ENCODE measurements around the gene HNRNPAB.
"Not testable (repeated sequence)": the region's sequence is repeated elsewhere in the genome, so short reads cannot be mapped to it uniquely, and the experiment has no call there.

The HNRNPAB gene

DNA sequence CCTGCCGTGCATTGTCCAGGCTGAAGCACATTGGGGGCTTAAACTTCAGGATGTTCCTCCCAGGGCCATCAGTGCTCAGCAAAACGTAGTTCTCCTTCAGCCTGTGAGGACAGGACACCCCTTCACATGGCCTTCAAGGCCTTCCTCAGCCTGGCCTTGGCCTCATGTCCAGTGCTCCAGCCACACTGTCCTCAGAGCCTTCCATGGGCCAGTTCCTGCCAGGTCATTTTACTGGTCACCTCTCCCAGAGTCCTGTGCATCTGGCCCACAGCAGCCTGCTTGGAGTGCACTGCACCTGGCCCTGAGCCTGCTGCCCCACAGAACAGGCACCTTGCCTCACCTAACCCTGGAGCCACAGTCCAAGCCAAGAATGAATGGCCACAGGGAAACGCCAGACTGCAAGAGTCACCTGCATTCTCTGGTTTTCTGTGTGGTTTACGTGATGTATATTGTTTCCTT, 8.7 kb downstream of the HNRNPAB start:
- no peak for DNase-seq

DNA sequence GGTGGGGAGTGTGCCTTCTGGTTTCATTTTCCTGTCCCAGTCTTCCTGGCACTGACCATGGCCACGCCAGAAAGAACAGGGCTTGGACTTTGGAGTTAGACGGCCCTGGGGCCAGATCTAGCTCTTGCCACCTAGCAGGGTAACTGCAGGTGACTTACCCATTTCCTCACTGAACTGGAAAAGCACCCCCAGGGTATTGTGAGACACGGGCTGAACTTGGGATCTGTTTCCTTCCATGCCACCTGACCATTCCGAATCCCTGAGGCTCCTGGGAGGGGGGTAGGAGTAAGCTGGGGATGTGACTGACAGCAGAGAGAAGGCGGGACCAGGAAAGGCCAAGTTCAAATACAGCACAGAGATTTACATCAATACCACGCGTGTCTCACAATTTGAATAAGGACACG, 9.4 kb downstream of the HNRNPAB start:
- DNase-seq: no peak

- DNase-seq: no peak
These were observed 9.9 kb downstream of the HNRNPAB start for GRCh38 chr5:178214160-178214803.

DNA sequence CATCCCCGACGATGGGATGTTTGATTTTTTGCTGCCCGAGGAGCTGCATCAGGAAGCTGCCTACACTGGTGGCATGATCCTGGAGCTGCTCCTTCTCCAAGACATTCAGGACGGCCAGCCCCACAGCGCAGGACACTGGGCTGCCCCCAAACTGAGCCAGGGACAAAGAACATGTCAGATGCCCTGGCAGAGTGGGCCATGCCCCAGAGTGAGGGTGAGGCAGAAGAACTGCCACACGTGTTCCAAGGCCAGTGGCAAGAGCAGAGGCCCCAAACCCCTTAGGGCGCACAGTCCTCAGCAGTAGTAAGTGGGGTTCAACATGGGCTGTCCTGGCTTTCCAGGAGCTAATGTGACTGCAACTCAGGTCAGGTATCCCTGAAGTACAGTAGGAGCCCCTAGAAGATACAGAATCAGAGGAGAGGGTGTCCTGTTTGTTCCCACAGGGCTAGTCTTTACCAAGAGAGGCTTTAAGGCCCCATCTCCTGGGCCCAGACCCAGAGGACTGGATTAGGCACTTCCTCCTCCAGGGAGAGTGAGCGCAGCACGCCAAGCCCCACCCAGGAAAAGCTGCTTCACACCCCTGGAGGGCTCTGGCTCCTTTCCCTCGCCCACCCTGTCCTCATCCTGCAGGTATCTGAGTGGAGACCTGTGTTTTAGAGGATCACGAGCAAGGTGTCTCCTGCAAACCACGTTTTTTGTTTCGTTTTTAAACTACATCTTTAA, 11.1 kb downstream of the HNRNPAB start:
- no peak for DNase-seq

- DNase-seq: no peak
These were observed 11.8 kb downstream of the HNRNPAB start for GRCh38 chr5:178216088-178216534.

GRCh38 chr5:178216779-178217178, 12.4 kb downstream of the HNRNPAB start:
- DNase-seq: no peak

DNA sequence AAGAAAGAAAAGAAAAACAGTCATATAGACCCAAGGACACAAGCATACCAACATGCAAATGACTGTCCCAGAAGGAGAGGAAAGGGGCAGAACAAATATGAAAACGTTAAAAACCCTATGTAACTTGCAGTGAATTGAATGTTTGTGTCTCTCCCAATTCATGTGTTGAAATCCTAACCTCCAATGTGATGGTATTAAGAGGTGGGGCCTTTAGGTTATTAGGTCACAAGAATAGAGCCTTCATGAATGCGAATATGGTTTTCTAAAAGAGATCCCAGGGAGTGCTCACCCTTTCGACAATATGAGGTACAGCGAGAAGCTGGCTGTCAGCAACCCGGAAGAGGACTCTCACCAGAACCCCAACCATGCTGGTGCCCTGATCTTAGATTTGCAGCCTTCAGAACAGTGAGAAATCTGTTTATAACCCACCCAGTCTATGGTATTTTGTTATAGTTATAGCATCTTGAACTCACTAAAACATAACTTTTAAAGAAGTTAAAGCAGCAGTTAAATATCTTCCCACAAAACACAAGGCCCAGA, 14.0 kb downstream of the HNRNPAB start:
- no peak for DNase-seq

DNA sequence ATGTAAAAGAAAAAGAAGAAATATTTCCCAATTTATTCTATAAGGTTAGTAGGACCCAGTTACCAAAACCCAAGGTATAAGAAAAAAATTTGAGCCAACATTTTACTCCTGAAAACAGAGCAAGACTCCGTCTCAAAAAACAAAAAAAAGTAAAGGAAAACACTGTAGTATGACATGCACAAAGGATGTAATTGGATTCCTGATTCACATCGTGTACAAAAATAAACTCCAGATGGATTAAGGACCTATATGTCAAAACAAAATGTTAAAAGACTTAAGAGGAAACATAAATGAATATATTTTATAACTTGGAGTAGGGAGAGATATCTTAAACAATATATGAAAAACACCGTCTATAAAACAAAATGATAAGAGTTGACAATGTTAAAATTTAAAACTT, 14.5 kb downstream of the HNRNPAB start:
- no peak for DNase-seq

GRCh38 chr5:178221282-178221681, 16.9 kb downstream of the HNRNPAB start:
- no peak for DNase-seq

- DNase-seq: no peak
These were observed 17.5 kb downstream of the HNRNPAB start for GRCh38 chr5:178221853-178222252.

DNA sequence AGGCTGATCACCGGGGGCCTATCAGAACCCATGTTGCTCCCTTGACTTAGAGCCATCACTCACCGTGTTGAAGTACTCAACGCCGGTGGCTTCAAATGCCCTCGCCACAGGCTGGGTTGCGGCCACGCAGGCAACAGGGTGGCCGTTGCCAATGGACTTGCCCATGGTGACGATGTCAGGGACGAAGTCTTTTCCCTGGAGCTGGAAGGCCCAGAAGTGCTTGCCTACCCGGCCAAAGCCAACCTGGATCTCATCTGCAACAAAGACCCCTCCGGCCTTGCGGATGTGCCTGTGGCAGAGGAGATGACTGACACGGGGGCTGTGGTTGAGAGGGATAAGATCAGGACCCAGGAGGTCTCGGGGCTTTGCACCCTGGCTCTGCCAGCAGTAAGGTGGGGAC, 18.0 kb downstream of the HNRNPAB start:
- DNase-seq: no peak

DNA sequence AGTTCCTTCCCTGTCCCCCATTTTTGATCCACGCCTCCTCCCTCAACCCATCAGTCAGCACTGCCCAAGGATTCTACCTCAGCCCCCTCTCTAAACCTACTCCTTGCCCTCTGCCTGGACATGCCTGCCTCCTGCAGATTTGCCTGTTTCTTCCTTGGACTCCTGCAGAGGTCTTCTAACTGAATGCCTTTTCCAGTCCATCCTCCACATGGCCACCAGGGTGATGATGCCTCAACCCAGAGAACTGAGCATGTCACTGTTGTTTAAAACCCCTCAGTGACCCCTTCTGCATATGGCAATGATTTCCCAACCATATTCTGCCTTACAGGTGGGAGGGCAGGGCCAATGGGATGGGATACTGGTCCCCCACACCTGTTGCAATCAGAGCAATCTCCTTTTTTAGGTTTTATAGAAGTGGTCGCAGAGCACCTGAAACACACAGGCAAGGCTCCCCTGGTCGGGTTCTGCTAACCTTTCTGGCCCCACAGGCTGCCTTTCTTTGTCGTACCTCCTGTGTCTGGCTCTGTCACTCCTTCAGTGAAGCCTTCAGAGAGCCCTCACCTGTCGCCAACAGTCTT, 19.0 kb downstream of the HNRNPAB start:
- DNase-seq: no peak

- DNase-seq: no peak
These were observed 19.5 kb downstream of the HNRNPAB start for GRCh38 chr5:178223828-178224335.

DNA sequence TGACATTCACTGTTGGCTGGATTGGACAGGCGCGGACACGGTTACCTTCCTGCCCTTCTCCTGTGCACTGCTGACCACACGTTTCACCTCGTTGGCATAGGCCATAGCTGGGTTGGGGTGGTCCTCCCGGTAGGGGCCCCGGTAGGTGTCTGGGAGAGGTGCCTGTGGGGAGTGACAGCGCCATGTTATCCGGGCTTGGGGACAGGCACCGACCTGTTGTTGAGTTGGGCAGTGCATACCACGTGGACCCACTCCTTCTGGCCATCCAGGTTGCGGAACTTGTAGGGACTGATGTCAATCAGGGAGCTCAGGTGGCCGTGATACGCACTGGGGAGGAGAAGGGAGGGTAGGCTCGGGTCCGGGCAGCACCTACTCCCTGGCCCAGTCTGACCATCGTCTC, 20.1 kb downstream of the HNRNPAB start:
- no peak for DNase-seq

DNA sequence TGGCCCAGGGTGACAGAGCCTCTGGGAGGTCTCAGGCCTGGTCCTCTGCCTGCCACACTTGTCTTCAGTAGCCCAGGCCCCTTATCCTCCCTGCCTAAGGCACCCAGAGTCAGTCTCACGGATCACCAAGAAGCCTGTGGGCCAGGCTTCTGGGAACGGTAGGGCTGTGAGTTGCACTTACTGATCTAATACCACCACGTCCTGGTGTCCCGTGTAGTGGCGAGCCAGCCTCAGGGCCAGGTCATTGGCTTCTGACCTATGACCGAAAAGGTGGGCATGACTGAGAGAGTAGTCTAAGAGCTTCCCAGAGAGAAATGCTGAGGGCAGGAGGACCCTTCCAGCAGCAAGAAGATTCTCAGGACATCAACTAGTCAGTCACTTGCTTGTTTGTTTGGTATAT, 20.8 kb downstream of the HNRNPAB start:
- DNase-seq: no peak

DNA sequence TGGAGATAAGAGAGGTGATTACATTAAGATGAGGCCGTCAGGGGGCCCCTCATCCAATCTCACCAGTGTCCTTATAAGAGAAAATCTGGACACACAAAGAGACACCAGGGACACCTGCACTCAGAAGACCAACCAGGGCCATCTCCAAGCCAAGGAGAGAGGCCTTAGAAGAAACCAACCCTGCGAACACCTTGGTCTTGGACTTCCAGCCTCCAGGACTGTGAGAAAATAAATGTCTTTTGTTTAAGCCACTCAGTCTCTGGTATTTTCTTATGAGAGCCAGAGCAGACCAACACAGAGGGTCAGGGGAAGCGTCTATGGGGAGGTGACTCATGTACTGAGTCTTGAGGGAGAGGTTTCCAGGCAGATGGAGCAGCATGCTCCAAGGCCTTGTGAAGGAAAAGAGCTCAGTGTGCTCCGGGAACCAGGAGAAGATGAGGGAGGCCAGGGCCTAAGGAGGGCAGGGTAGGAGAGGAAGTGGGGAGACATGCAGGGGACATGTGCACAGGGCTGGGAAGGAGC, 22.9 kb downstream of the HNRNPAB start:
- DNase-seq: no peak

DNA sequence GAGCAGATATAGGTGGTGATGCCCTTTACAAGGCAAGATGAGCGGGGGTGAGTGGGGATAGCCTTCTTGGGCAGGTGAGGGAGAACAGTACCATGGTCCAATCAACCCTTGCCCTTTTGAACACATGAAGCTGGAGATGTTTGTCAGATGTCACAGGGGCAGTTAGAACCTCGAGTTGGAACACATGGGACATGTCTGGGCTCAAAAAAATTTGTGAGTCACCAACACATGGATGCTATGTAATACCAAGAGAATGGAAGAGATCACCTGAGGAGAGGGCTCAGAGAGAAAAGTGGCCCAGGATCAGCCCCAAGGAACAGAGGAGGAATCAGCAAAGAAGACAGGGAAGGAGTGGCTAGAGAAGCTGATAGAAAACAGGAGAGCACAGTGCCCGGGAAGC, 23.6 kb downstream of the HNRNPAB start:
- no peak for DNase-seq

DNA sequence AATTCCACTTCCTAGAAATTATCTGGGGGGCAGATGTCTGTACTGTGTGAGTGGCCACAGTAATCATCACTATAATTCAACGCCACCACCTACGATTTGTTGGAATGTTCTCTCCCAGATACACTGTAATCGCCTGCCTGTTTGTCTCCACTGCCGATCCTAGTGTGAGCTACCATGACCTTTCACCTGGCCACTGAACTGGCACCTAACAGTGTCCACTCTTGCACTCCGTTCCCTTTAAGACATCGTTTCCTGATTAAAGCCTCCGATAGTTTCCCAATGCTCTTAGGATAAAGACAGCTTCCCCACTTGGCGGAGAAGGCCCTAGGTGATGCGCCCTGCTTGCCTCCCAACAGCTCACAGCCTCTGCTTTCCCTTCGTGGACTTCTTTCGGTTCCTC, 24.3 kb downstream of the HNRNPAB start:
- no peak for DNase-seq

- DNase-seq: not testable (repeated sequence)
These were observed 24.8 kb downstream of the HNRNPAB start for GRCh38 chr5:178229111-178229510.

GRCh38 chr5:178229861-178230260, 25.5 kb downstream of the HNRNPAB start:
- DNase-seq: no peak

DNA sequence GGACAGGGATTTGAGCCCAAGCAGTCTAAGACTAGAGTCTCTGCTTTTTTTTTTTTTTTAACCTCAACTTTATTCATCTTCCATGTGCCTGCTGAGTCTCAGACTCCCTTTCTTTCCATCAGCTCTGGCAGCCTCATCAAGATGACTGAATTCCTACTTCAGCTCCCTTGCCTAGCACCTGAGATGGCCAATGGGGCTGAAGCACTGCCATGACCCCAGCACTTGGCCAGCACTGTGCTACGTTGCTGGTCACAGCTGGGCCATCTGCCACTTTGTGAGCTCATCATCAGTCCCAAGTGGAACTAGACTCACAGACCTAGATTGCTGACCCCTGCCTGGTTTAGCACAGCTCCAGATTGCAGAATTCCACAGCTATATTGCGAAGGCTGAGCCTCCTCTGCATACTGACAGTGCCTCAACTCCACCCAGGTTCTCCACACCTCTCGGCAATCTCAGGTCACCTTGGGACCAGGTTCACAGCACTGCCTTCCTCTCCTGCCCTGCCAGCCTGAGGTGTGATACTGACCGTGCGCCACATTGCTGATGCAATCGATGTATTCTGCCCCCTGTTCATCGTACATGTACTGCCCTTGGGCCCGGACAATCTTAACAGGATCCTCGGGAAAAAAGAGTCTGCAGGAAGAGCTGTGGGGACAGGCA, 26.7 kb downstream of the HNRNPAB start:
- DNase-seq: no peak

GRCh38 chr5:178231539-178232123, 27.3 kb downstream of the HNRNPAB start:
- DNase-seq: no peak

Data from amniotic stem cell (primary cell).